ENCODE measurements around the gene IPMK.

Gene IPMK

GRCh38 chr10:58266826-58267712, 625 bp downstream of the IPMK start:
- TF ChIP-seq CTCF (IDR thresholded peaks at IDR 0.05; ENCODE audit: insufficient read depth, low read length, poor library complexity, severe bottlenecking) (no peak), EZH2phosphoT487 (conservative IDR thresholded peaks at IDR 0.05; ENCODE audit: low read length) (no peak)
- Histone ChIP-seq H3K9ac (ENCODE audit: low read length) (peak overlapping the region; percentile 66), H3K4me3 (ENCODE audit: insufficient read depth, low read length, poor library complexity, severe bottlenecking) (peak overlapping the region; percentile 81), H3K4me2 (ENCODE audit: low read depth, low read length, poor library complexity, severe bottlenecking) (peak overlapping the region; percentile 99), H3F3A (ENCODE audit: insufficient read depth) (peaks cover 22% of the 10 kb centered on the region), H2AFZ (ENCODE audit: low read depth, low read length, severe bottlenecking) (peak overlapping the region; percentile 20), H3K27ac (ENCODE audit: low read depth, low read length) (peak overlapping the region; percentile 94), H3K79me2 (ENCODE audit: insufficient read depth, low read length) (peaks cover 82% of the 10 kb centered on the region), H3K9me3 (ENCODE audit: insufficient read depth, low read length) (no peaks in the 10 kb centered on the region), H3K36me3 (ENCODE audit: low read length) (no peaks in the 10 kb centered on the region), H3K27me3 (ENCODE audit: low read length) (no peaks in the 10 kb centered on the region), H4K20me1 (ENCODE audit: low read depth, low read length) (peaks cover 18% of the 10 kb centered on the region; the same call in 1 of the 2 replicates), H3K9me2 (replicated peaks; ENCODE audit: insufficient read depth, low read length) (no peaks in the 10 kb centered on the region)

- H3K27ac ChIP-seq (ENCODE audit: low read depth, low read length), result peak overlapping the region; percentile 94
- H3K9ac ChIP-seq (ENCODE audit: low read length), result peak overlapping the region; percentile 66
- H2AFZ ChIP-seq (ENCODE audit: low read depth, low read length, severe bottlenecking), result no peak overlapping the region
- H3K79me2 ChIP-seq (ENCODE audit: insufficient read depth, low read length), result peaks cover 81% of the 10 kb centered on the region
- H4K20me1 ChIP-seq (ENCODE audit: low read depth, low read length), result peaks cover 15% of the 10 kb centered on the region; the same call in 1 of the 2 replicates
- H3K27me3 ChIP-seq (ENCODE audit: low read length), result no peaks in the 10 kb centered on the region
- H3K4me3 ChIP-seq (ENCODE audit: insufficient read depth, low read length, poor library complexity, severe bottlenecking), result peak overlapping the region; percentile 81
- peaks cover 23% of the 10 kb centered on the region for H3F3A ChIP-seq (ENCODE audit: insufficient read depth)
- no peaks in the 10 kb centered on the region for H3K36me3 ChIP-seq (ENCODE audit: low read length)
- no peaks in the 10 kb centered on the region for H3K9me2 ChIP-seq (replicated peaks; ENCODE audit: insufficient read depth, low read length)
- H3K4me2 ChIP-seq (ENCODE audit: low read depth, low read length, poor library complexity, severe bottlenecking), result peak overlapping the region; percentile 99
- H3K9me3 ChIP-seq (ENCODE audit: insufficient read depth, low read length), result no peaks in the 10 kb centered on the region
- TF ChIP-seq EZH2phosphoT487 (conservative IDR thresholded peaks at IDR 0.05; ENCODE audit: low read length) (no peak), CTCF (IDR thresholded peaks at IDR 0.05; ENCODE audit: insufficient read depth, low read length, poor library complexity, severe bottlenecking) (no peak)
Observed at GRCh38 chr10:58266003-58266825, 1.5 kb downstream of the IPMK start.

GRCh38 chr10:58265249-58265648, 2.4 kb downstream of the IPMK start:
- Histone ChIP-seq H3K9me3 (ENCODE audit: insufficient read depth, low read length) (no peaks in the 10 kb centered on the region), H3K79me2 (ENCODE audit: insufficient read depth, low read length) (peaks cover 81% of the 10 kb centered on the region), H3F3A (ENCODE audit: insufficient read depth) (peaks cover 26% of the 10 kb centered on the region), H3K27me3 (ENCODE audit: low read length) (no peaks in the 10 kb centered on the region), H4K20me1 (ENCODE audit: low read depth, low read length) (peaks cover 20% of the 10 kb centered on the region; the same call in 1 of the 2 replicates), H3K9me2 (replicated peaks; ENCODE audit: insufficient read depth, low read length) (no peaks in the 10 kb centered on the region), H2AFZ (ENCODE audit: low read depth, low read length, severe bottlenecking) (no peak overlapping the region), H3K4me2 (ENCODE audit: low read depth, low read length, poor library complexity, severe bottlenecking) (peak overlapping the region; percentile 99), H3K27ac (ENCODE audit: low read depth, low read length) (peak overlapping the region; percentile 94; the same call in 1 of the 2 replicates), H3K9ac (ENCODE audit: low read length) (peak overlapping the region; percentile 66), H3K36me3 (ENCODE audit: low read length) (no peaks in the 10 kb centered on the region), H3K4me3 (ENCODE audit: insufficient read depth, low read length, poor library complexity, severe bottlenecking) (peak overlapping the region; percentile 81)
- TF ChIP-seq CTCF (IDR thresholded peaks at IDR 0.05; ENCODE audit: insufficient read depth, low read length, poor library complexity, severe bottlenecking) (no peak), EZH2phosphoT487 (conservative IDR thresholded peaks at IDR 0.05; ENCODE audit: low read length) (no peak)
